Measurements from ENCODE around the gene TRAPPC12. TPM values are rescaled to one million over a fixed set of nuclear protein-coding genes. Genes with fewer than 3 reads are reported as not detected.

TRAPPC12 gene
- polyA plus RNA-seq, 1 donor (not counting 4 experiments of a cell fraction or from before 2014, with no cell fraction given), result 44.2 TPM

- no peak overlapping the region for H2AFZ ChIP-seq (ENCODE audit: control insufficient read depth, low read length)
- H3K9me1 ChIP-seq (ENCODE audit: control insufficient read depth, extremely low read depth, insufficient read depth, low read length), result no peaks in the 10 kb centered on the region
- TF ChIP-seq EZH2 (IDR thresholded peaks at IDR 0.05; ENCODE audit: low read length), result no peak
- H3K27ac ChIP-seq (ENCODE audit: control insufficient read depth, insufficient read depth, low read length), result no peak overlapping the region
- no peaks in the 10 kb centered on the region for H4K20me1 ChIP-seq (ENCODE audit: control insufficient read depth, extremely low read depth, insufficient read depth, low read length)
- no peaks in the 10 kb centered on the region for H3K4me1 ChIP-seq (ENCODE audit: control insufficient read depth, extremely low read depth, insufficient read depth, low read length)
- FAIRE-seq (no peak), DNase-seq (ENCODE audit: low read depth, low spot score) (no peak)
- peaks cover 3% of the 10 kb centered on the region for H3K79me2 ChIP-seq (ENCODE audit: control insufficient read depth, insufficient read depth, low read length)
- H3K4me3 ChIP-seq (ENCODE audit: control insufficient read depth in 2 of 3, extremely low read depth in 1 of 3, insufficient read depth in 2 of 3, low read depth in 1 of 3, low read length in 3 of 3), result no peak overlapping the region
- H3K9me3 ChIP-seq (ENCODE audit: control insufficient read depth, low read depth, low read length), result no peaks in the 10 kb centered on the region
- H3K4me2 ChIP-seq (ENCODE audit: control insufficient read depth, extremely low read depth, insufficient read depth, low read depth, low read length), result no peak overlapping the region
- dilution Hi-C loops (cut with MboI; ENCODE audit: extremely low pct_ligation_motif_present, low sequenced_read_pairs), result no loop called here
- peaks cover 32 to 43% of the 10 kb centered on the region in 2 experiments for H3K36me3 ChIP-seq (ENCODE audit: control insufficient read depth in 2 of 2, extremely low read depth in 1 of 2, insufficient read depth in 2 of 2, low read length in 2 of 2)
- no peak overlapping the region for H3K9ac ChIP-seq (ENCODE audit: control insufficient read depth, extremely low read depth, insufficient read depth, low read length)
- no peaks in the 10 kb centered on the region for H3K27me3 ChIP-seq (ENCODE audit: control insufficient read depth, extremely low read depth, insufficient read depth, low read length)
Observed at GRCh38 chr2:3422161-3422779, 42.8 kb downstream of the TRAPPC12 start.

GRCh38 chr2:3423492-3424170 is 44.1 kb downstream of the TRAPPC12 start:
- H3K9me1 ChIP-seq (ENCODE audit: control insufficient read depth, extremely low read depth, insufficient read depth, low read length), result no peaks in the 10 kb centered on the region
- no peak overlapping the region for H3K9ac ChIP-seq (ENCODE audit: control insufficient read depth, extremely low read depth, insufficient read depth, low read length)
- no peaks in the 10 kb centered on the region for H3K9me3 ChIP-seq (ENCODE audit: control insufficient read depth, low read depth, low read length)
- H3K4me2 ChIP-seq (ENCODE audit: control insufficient read depth, extremely low read depth, insufficient read depth, low read depth, low read length), result no peak overlapping the region
- no peak overlapping the region for H3K27ac ChIP-seq (ENCODE audit: control insufficient read depth, insufficient read depth, low read length)
- no peak overlapping the region for H3K4me3 ChIP-seq (ENCODE audit: control insufficient read depth in 2 of 3, extremely low read depth in 1 of 3, insufficient read depth in 2 of 3, low read depth in 1 of 3, low read length in 3 of 3)
- H3K27me3 ChIP-seq (ENCODE audit: control insufficient read depth, extremely low read depth, insufficient read depth, low read length), result no peaks in the 10 kb centered on the region
- dilution Hi-C loops (cut with MboI; ENCODE audit: extremely low pct_ligation_motif_present, low sequenced_read_pairs), result no loop called here
- DNase-seq (ENCODE audit: low read depth, low spot score) (peak; percentile 33), FAIRE-seq (no peak)
- peaks cover 31 to 40% of the 10 kb centered on the region in 2 experiments for H3K36me3 ChIP-seq (ENCODE audit: control insufficient read depth in 2 of 2, extremely low read depth in 1 of 2, insufficient read depth in 2 of 2, low read length in 2 of 2)
- no peak for TF ChIP-seq EZH2 (IDR thresholded peaks at IDR 0.05; ENCODE audit: low read length)
- peak; percentile 93 to 100 (median 97) for TF ChIP-seq CTCF (optimal IDR thresholded peaks at IDR 0.05 in 1 of 3, IDR thresholded peaks at IDR 0.05 in 1 of 3, conservative IDR thresholded peaks at IDR 0.05 in 1 of 3; ENCODE audit: extremely low read depth in 1 of 3, insufficient read depth in 2 of 3, low read length in 3 of 3)
- H3K4me1 ChIP-seq (ENCODE audit: control insufficient read depth, extremely low read depth, insufficient read depth, low read length), result no peaks in the 10 kb centered on the region
- H4K20me1 ChIP-seq (ENCODE audit: control insufficient read depth, extremely low read depth, insufficient read depth, low read length), result no peaks in the 10 kb centered on the region
- H2AFZ ChIP-seq (ENCODE audit: control insufficient read depth, low read length), result no peak overlapping the region
- peaks cover 3% of the 10 kb centered on the region for H3K79me2 ChIP-seq (ENCODE audit: control insufficient read depth, insufficient read depth, low read length)
